Measurements from ENCODE around the gene ANKRD33B.

The ANKRD33B gene

GRCh38 chr5:10695055-10695649, 131.3 kb downstream of the ANKRD33B start:
- Histone ChIP-seq H2BK12ac (ENCODE audit: low read length in 2 of 2) (no peak overlapping the region), H3K4me2 (ENCODE audit: low read length, poor library complexity, severe bottlenecking) (no peak overlapping the region), H3K4me1 (ENCODE audit: control insufficient read depth, insufficient read depth, low read depth, low read length) (peaks cover 42% of the 10 kb centered on the region), H3K4ac (ENCODE audit: low read depth in 1 of 2, low read length in 2 of 2) (no peak overlapping the region), H2BK5ac (ENCODE audit: low read depth, low read length, poor library complexity, severe bottlenecking) (peak overlapping the region; percentile 39), H3K18ac (ENCODE audit: low read depth in 1 of 2, low read length in 2 of 2) (no peak overlapping the region), H3K14ac (ENCODE audit: low read length in 2 of 2) (no peak overlapping the region), H2BK15ac (ENCODE audit: low read depth, poor library complexity, severe bottlenecking) (no peak overlapping the region), H3K36me3 (ENCODE audit: control insufficient read depth in 1 of 2, insufficient read depth in 2 of 2, low read depth in 1 of 2, low read length in 2 of 2) (peaks cover 0 to 14% of the 10 kb centered on the region in 2 experiments), H4K8ac (ENCODE audit: low read length) (no peak overlapping the region), H2AFZ (ENCODE audit: low read depth, low read length) (no peak overlapping the region), H3K9me3 (ENCODE audit: control insufficient read depth, low read length) (no peaks in the 10 kb centered on the region), H3K27me3 (ENCODE audit: control insufficient read depth in 1 of 2, insufficient read depth in 1 of 2, low read length in 2 of 2) (no peaks in the 10 kb centered on the region), H3K79me1 (replicated peaks; ENCODE audit: low read length, poor library complexity, severe bottlenecking) (peaks cover 23% of the 10 kb centered on the region), H3K4me3 (ENCODE audit: insufficient read depth in 1 of 2, low read depth in 1 of 2, low read length in 2 of 2) (no peak overlapping the region), H3K23ac (ENCODE audit: low read length in 2 of 2) (no peak overlapping the region), H2BK120ac (ENCODE audit: low read depth, low read length) (no peak overlapping the region), H3K9ac (ENCODE audit: low read length) (peak overlapping the region; percentile 50), H3K27ac (ENCODE audit: low read length, poor library complexity, severe bottlenecking) (peak overlapping the region; percentile 92), H2AK5ac (ENCODE audit: low read length, severe bottlenecking) (peak overlapping the region; percentile 92), H4K91ac (ENCODE audit: low read length) (no peak overlapping the region)
- 7% methylated on average over 12 of the region's 14 CpGs for WGBS
- peak; percentile 78 for DNase-seq

- H2BK15ac ChIP-seq (ENCODE audit: low read depth, poor library complexity, severe bottlenecking) = no peak overlapping the region
- H3K9ac ChIP-seq (ENCODE audit: low read length) = peak overlapping the region; percentile 50
- H3K4me1 ChIP-seq (ENCODE audit: control insufficient read depth, insufficient read depth, low read depth, low read length) = peaks cover 49% of the 10 kb centered on the region
- peaks cover 0 to 19% of the 10 kb centered on the region in 2 experiments for H3K36me3 ChIP-seq (ENCODE audit: control insufficient read depth in 1 of 2, insufficient read depth in 2 of 2, low read depth in 1 of 2, low read length in 2 of 2)
- no peaks in the 10 kb centered on the region for H3K9me3 ChIP-seq (ENCODE audit: control insufficient read depth, low read length)
- H3K23ac ChIP-seq (ENCODE audit: low read length in 2 of 2) = no peak overlapping the region
- H3K4me3 ChIP-seq (ENCODE audit: insufficient read depth in 1 of 2, low read depth in 1 of 2, low read length in 2 of 2) = no peak overlapping the region
- H3K27me3 ChIP-seq (ENCODE audit: control insufficient read depth in 1 of 2, insufficient read depth in 1 of 2, low read length in 2 of 2) = no peaks in the 10 kb centered on the region
- DNase-seq = peak; percentile 28
- H3K14ac ChIP-seq (ENCODE audit: low read length in 2 of 2) = no peak overlapping the region
- peak overlapping the region in 1 of 2 experiments; percentile 35 for H3K4ac ChIP-seq (ENCODE audit: low read depth in 1 of 2, low read length in 2 of 2)
- H3K4me2 ChIP-seq (ENCODE audit: low read length, poor library complexity, severe bottlenecking) = no peak overlapping the region
- H4K8ac ChIP-seq (ENCODE audit: low read length) = no peak overlapping the region
- H3K27ac ChIP-seq (ENCODE audit: low read length, poor library complexity, severe bottlenecking) = peak overlapping the region; percentile 92
- H3K18ac ChIP-seq (ENCODE audit: low read depth in 1 of 2, low read length in 2 of 2) = no peak overlapping the region
- H2BK120ac ChIP-seq (ENCODE audit: low read depth, low read length) = no peak overlapping the region
- no peak overlapping the region for H2BK12ac ChIP-seq (ENCODE audit: low read length in 2 of 2)
- no peak overlapping the region for H2AFZ ChIP-seq (ENCODE audit: low read depth, low read length)
- H2BK5ac ChIP-seq (ENCODE audit: low read depth, low read length, poor library complexity, severe bottlenecking) = peak overlapping the region; percentile 39
- peak overlapping the region; percentile 97 for H2AK5ac ChIP-seq (ENCODE audit: low read length, severe bottlenecking)
- 54% methylated on average over 5 of the region's 7 CpGs for WGBS
- no peak overlapping the region for H4K91ac ChIP-seq (ENCODE audit: low read length)
- H3K79me1 ChIP-seq (replicated peaks; ENCODE audit: low read length, poor library complexity, severe bottlenecking) = peaks cover 23% of the 10 kb centered on the region
These were observed 132.1 kb downstream of the ANKRD33B start for GRCh38 chr5:10695759-10696543.

DNA sequence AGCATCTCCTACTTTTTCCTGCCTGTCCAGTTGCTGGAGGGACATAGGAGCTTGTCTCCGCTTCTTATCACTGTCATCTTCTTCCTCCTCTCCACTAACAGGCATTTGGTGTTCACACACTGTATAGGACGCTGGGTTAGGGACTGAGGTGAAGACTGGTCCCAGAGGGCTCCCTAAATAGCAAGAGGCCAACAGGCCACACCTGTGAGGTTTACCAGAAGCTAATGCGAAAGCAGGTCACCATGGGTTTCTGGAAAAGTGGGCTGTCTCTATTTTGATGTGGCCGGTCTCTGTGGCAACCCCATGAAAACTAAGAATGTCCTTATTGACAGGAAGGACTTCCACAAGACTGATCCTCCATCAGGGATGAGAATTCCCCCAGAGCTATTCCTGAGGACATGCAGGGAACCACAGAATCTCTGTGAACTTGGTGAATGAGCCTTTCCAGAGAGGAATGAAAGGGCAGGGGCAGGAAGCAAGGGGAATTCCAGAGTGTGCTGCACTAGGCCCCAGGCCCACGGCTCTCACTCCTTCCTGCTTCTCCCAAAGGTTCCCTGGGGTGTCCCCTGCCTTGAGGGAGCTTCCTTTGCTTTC, 135.5 kb downstream of the ANKRD33B start:
- Histone ChIP-seq H2BK120ac (ENCODE audit: low read depth, low read length) (no peak overlapping the region), H4K91ac (ENCODE audit: low read length) (no peak overlapping the region), H3K9ac (ENCODE audit: low read length) (no peak overlapping the region), H3K23ac (ENCODE audit: low read length in 2 of 2) (no peak overlapping the region), H2BK12ac (ENCODE audit: low read length in 2 of 2) (no peak overlapping the region), H3K14ac (ENCODE audit: low read length in 2 of 2) (no peak overlapping the region), H3K4me3 (ENCODE audit: insufficient read depth in 1 of 2, low read depth in 1 of 2, low read length in 2 of 2) (no peak overlapping the region), H3K79me1 (replicated peaks; ENCODE audit: low read length, poor library complexity, severe bottlenecking) (peaks cover 20% of the 10 kb centered on the region), H2BK15ac (ENCODE audit: low read depth, poor library complexity, severe bottlenecking) (no peak overlapping the region), H3K27me3 (ENCODE audit: control insufficient read depth in 1 of 2, insufficient read depth in 1 of 2, low read length in 2 of 2) (no peaks in the 10 kb centered on the region), H3K4me1 (ENCODE audit: control insufficient read depth, insufficient read depth, low read depth, low read length) (peaks cover 49% of the 10 kb centered on the region), H3K27ac (ENCODE audit: low read length, poor library complexity, severe bottlenecking) (peak overlapping the region; percentile 81), H3K4me2 (ENCODE audit: low read length, poor library complexity, severe bottlenecking) (no peak overlapping the region), H3K4ac (ENCODE audit: low read depth in 1 of 2, low read length in 2 of 2) (no peak overlapping the region), H2BK5ac (ENCODE audit: low read depth, low read length, poor library complexity, severe bottlenecking) (no peak overlapping the region), H4K8ac (ENCODE audit: low read length) (no peak overlapping the region), H2AK5ac (ENCODE audit: low read length, severe bottlenecking) (peak overlapping the region; percentile 67), H3K36me3 (ENCODE audit: control insufficient read depth in 1 of 2, insufficient read depth in 2 of 2, low read depth in 1 of 2, low read length in 2 of 2) (peaks cover 0 to 14% of the 10 kb centered on the region in 2 experiments), H3K18ac (ENCODE audit: low read depth in 1 of 2, low read length in 2 of 2) (no peak overlapping the region), H3K9me3 (ENCODE audit: control insufficient read depth, low read length) (no peaks in the 10 kb centered on the region), H2AFZ (ENCODE audit: low read depth, low read length) (no peak overlapping the region)
- peak; percentile 44 for DNase-seq
- 70% methylated on average over 4 of the region's 5 CpGs for WGBS

DNA sequence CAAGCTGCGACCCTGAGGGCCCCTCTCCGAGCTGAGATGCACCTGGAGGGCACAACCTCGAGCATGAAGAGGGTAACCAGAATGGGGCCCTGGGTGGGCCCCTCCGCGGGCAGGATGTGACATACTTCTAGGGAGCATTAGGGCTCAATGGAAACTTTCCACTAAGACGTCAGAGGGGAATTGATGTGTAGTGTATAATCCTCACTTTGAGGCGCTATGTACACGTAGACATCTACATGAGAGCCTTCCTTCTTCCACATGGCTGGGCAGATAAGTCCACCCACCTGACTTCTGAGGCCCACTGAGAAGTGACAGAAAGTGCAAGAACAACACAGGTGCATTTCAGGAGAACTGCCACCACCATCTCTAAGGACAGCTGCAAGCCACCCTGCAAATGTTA, 136.1 kb downstream of the ANKRD33B start:
- DNase-seq = no peak
- Histone ChIP-seq H3K14ac (ENCODE audit: low read length in 2 of 2) (no peak overlapping the region), H3K9me3 (ENCODE audit: control insufficient read depth, low read length) (no peaks in the 10 kb centered on the region), H3K36me3 (ENCODE audit: control insufficient read depth in 1 of 2, insufficient read depth in 2 of 2, low read depth in 1 of 2, low read length in 2 of 2) (peaks cover 0 to 11% of the 10 kb centered on the region in 2 experiments), H3K4ac (ENCODE audit: low read depth in 1 of 2, low read length in 2 of 2) (no peak overlapping the region), H4K8ac (ENCODE audit: low read length) (no peak overlapping the region), H2AFZ (ENCODE audit: low read depth, low read length) (no peak overlapping the region), H2BK120ac (ENCODE audit: low read depth, low read length) (no peak overlapping the region), H2BK15ac (ENCODE audit: low read depth, poor library complexity, severe bottlenecking) (no peak overlapping the region), H2BK12ac (ENCODE audit: low read length in 2 of 2) (no peak overlapping the region), H3K79me1 (replicated peaks; ENCODE audit: low read length, poor library complexity, severe bottlenecking) (peaks cover 20% of the 10 kb centered on the region), H3K4me3 (ENCODE audit: insufficient read depth in 1 of 2, low read depth in 1 of 2, low read length in 2 of 2) (no peak overlapping the region), H3K4me1 (ENCODE audit: control insufficient read depth, insufficient read depth, low read depth, low read length) (peaks cover 50% of the 10 kb centered on the region), H3K4me2 (ENCODE audit: low read length, poor library complexity, severe bottlenecking) (no peak overlapping the region), H2BK5ac (ENCODE audit: low read depth, low read length, poor library complexity, severe bottlenecking) (no peak overlapping the region), H3K27ac (ENCODE audit: low read length, poor library complexity, severe bottlenecking) (peak overlapping the region; percentile 81), H4K91ac (ENCODE audit: low read length) (no peak overlapping the region), H3K9ac (ENCODE audit: low read length) (no peak overlapping the region), H3K18ac (ENCODE audit: low read depth in 1 of 2, low read length in 2 of 2) (no peak overlapping the region), H3K27me3 (ENCODE audit: control insufficient read depth in 1 of 2, insufficient read depth in 1 of 2, low read length in 2 of 2) (no peaks in the 10 kb centered on the region), H3K23ac (ENCODE audit: low read length in 2 of 2) (no peak overlapping the region), H2AK5ac (ENCODE audit: low read length, severe bottlenecking) (peak overlapping the region; percentile 15)
- WGBS = 90% methylated on average over 8 of the region's 8 CpGs
